Measurements from ENCODE around the gene FSTL4.

Gene FSTL4

DNA sequence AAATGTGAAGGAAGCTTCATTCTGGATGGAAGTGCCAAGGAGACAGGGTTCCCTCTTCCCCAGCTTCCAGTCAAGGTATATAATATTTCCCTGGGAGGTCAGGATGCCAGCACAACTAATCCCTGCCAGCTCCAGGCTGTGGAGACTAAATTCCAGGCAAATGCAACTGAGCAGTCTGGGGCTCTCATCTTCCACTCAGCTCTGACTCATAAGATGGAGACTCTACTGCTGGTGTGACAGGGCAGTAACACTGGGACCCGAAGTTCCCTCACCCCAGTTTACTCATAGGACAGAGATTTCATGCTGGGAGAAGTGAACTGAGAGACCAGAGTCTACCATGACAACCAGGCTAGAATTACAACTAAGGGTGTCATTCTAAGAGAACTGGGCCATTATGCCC, 235.4 kb downstream of the FSTL4 start:
- TF ChIP-seq, protein P1, sequence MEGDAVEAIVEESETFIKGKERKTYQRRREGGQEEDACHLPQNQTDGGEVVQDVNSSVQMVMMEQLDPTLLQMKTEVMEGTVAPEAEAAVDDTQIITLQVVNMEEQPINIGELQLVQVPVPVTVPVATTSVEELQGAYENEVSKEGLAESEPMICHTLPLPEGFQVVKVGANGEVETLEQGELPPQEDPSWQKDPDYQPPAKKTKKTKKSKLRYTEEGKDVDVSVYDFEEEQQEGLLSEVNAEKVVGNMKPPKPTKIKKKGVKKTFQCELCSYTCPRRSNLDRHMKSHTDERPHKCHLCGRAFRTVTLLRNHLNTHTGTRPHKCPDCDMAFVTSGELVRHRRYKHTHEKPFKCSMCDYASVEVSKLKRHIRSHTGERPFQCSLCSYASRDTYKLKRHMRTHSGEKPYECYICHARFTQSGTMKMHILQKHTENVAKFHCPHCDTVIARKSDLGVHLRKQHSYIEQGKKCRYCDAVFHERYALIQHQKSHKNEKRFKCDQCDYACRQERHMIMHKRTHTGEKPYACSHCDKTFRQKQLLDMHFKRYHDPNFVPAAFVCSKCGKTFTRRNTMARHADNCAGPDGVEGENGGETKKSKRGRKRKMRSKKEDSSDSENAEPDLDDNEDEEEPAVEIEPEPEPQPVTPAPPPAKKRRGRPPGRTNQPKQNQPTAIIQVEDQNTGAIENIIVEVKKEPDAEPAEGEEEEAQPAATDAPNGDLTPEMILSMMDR (IDR thresholded peaks at IDR 0.05), result no peak

DNA sequence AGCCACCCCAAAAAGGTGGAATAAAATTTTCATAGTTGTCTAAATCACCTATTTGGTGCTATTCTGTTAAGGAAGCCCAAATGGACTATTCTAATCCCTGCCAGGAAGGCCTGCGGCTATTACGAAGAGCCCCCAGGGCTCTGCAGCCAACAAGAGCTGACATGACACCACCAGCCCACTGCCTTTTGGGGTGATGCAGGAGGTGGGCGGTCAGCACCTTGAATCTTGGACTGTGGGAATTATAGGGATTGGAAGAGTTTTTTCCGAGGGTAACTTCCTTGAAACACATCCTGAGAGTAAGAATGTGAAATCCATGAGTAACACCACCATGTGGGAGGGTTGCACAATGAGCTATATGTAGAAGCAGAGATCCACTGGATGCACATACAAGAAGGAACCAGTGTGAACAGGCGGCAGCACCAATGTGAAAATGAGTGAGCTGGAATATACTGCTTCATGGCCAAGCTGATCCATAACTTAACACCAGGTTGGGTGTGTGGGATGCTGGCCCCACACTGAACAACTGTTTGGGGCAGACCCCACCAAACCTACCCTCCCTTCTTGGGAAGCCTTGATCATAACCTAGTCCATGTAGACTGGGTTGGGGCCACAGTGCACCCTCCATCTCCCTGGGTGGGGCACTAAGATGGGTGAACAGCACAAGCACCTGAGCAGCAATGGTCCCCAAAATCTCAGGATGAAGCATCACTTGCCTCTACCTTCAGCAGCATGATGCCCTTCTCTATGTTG, 239.0 kb downstream of the FSTL4 start:
- TF ChIP-seq, protein P1 (IDR thresholded peaks at IDR 0.05), result no peak

DNA sequence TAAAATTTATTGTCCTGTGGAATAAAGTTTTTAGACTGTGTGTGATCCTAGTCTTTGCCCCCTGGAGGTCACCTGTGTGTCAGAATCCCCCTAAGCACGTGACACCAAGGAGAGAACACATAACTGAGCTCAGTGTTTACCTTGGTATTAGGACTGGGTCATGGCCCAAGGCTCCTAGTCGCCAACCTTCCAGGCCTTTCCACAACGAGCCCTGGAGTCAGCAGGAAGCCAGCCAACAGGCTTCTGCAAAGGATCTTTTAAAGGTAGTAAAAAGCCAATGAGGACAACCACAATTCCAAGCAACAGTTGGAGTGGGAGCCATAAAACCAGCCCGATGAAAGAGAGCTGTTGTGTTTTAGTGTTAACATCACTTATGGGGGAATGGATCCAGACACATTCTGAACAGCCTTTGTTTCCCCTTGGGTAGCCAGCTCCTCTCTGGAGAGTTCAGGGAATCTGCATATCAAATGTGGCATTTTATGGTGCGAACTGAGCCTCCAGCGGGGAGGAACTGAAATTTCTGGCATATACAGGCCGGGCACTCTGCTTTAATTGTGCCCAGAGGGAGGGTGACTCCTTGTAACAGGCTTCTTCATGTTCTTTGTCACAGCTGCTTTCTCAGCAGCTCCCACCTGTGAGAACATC, 239.9 kb downstream of the FSTL4 start:
- TF ChIP-seq, protein P1 (IDR thresholded peaks at IDR 0.05), result no peak

DNA sequence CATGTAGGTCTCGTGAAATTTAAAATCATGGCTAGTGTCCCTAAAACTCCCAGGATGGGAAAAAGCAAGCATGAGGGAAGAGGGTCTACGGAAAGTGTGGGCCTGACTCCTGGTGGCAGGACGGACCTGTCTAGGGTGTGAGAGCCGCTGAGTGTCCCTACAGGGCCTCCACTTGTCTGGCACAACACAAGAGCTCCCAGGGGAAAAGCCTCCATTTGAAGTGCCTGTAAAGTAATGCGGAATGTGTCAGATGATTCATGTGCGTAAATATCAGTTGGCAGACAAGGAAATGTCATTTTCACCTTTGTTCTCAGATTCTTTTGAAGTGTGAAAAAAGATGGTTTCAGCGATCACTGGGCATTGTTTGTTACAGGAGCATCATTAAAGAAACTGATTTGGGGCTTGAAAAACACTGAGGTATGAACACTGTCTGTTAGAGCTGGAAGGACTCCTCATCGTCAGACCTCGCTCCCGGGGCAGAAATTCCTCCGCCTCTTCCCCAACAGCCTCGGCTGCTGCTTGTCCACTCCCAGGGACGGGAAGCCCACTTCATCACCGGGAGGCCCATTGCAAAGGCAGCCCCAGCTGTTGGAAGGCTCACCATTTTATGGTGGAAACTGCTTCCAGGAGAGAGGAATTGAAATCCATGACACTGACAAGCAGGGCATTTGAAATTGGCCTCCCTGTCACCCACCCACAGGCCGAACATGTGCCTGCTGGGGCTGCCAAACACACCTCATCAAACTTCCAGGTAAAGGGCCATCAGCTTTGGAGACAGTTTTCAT, 240.8 kb downstream of the FSTL4 start:
- TF ChIP-seq, protein P1 (IDR thresholded peaks at IDR 0.05), result no peak

DNA sequence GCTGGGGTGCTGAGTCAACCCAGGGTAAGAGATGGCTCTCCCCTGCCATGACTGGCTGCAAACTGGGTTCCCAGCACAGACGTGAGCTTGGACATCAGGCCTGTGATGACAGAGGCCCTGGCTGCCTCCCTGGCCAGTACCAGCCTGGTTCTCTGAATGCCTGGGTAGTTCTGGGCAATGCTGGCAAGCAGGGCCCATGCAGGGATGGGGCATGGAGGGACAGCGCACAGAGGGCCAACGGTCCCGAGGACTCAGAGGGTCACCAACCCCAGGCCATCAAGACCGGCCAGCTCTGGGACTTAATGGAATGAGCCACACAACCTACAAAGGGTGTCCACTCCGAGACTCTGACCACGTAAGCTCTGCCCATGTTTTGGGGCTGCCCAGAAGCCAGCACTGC, 241.4 kb downstream of the FSTL4 start:
- TF ChIP-seq, protein P1 (IDR thresholded peaks at IDR 0.05), result no peak

DNA sequence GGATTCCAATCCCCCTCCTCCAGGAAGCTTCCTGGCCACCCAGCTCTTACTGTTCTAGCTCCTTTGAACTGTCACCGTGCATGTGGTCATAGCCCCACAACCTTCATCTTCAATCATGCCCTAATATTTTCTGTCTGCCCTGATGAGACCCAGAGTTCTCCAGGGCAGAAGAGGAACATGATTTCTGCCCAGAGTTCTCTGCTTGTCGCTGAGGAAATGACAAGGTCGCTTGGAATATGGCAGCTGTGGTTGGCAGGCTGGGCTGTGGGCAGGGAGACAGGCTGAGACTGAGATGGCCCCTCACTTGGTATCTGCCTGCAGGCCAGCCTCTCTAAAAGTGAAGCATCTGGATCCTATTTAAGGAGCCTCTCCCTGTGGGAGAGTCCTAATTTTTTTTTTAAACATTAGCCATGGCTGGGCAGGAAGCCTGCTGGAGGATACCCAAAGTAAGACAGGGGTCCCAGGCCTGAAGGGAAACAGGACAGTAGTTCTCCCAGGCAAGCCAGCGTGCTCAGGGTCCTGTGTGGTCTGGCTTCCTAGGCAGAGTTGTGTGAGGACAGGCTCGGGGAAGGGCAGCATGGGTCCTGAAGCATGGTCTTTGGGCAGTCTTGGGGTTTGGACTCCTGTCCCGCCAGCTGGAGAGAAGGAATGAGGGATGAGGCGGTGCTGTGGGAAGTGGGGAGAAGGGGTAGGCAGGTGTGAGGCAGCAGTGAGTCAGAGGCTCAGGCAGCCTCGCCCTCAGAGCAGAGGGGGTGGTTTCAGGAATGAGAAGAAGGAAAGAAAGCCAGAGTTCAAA, 242.1 kb downstream of the FSTL4 start:
- TF ChIP-seq, protein P1 (IDR thresholded peaks at IDR 0.05), result no peak

Data from LNCAP (cell line).